Calu3 (cell line): ENCODE measurements around the gene MILR1. TPM values are rescaled to one million over a fixed set of nuclear protein-coding genes. Genes with fewer than 3 reads are reported as not detected.
"Not testable (repeated sequence)": the region's sequence is repeated elsewhere in the genome, so short reads cannot be mapped to it uniquely, and the experiment has no call there.

Experiments used
- BruUV-seq: library from RNA; stranded (reverse); fragments of 400-500 nt; replicated peaks from 2 replicates; lab custom pipeline; 2021; lab: Mats Ljungman, UMichigan
- CTCF ChIA-PET: fragments of 300-600 bp; sonication (Branson Sonifier 250); formaldehyde crosslinking; loops from one replicate; lab custom pipeline; 2022; ENCODE audit warnings: antibody characterized with exemption; lab: Charles Lee
- DNase-seq: peaks from one replicate; pipeline ENCODE4 v3.0.0; 2022
- H3K27ac Mint-ChIP-seq: one replicate; pipeline ENCODE4 v1.8.0; 2022; ENCODE audit warnings: mixed read lengths; ENCODE audit not compliant: unreplicated experiment
- H3K27me3 Mint-ChIP-seq: one replicate; pipeline ENCODE4 v1.8.0; 2022; ENCODE audit warnings: mixed read lengths; ENCODE audit not compliant: unreplicated experiment
- H3K36me3 Mint-ChIP-seq: one replicate; pipeline ENCODE4 v1.8.0; 2022; ENCODE audit warnings: mild to moderate bottlenecking, moderate library complexity, mixed read lengths; ENCODE audit not compliant: insufficient read depth, unreplicated experiment
- H3K4me1 Mint-ChIP-seq: one replicate; pipeline ENCODE4 v1.8.0; 2022; ENCODE audit warnings: mild to moderate bottlenecking, low read depth, mixed read lengths; ENCODE audit not compliant: unreplicated experiment
- H3K4me3 Mint-ChIP-seq: one replicate; pipeline ENCODE4 v1.8.0; 2022; ENCODE audit warnings: mild to moderate bottlenecking, low read depth, moderate library complexity, mixed read lengths; ENCODE audit not compliant: unreplicated experiment
- H3K9me3 Mint-ChIP-seq: one replicate; pipeline ENCODE4 v1.8.0; 2022; ENCODE audit warnings: low read depth, mixed read lengths; ENCODE audit not compliant: unreplicated experiment
- intact Hi-C: fragments of 100-400 bp; cut with micrococcal nuclease; formaldehyde crosslinking; loops from one replicate; pipeline ENCODE4 v1.10.0; 2022; ENCODE audit not compliant: unreplicated experiment
- total RNA-seq: library from RNA; stranded (reverse); gene quantifications from 2 replicates; pipeline ENCODE4 v1.2.3, GENCODE V29; 2022
- TF ChIP-seq, protein P1 (sequence below): fragments of 200-600 bp; IDR thresholded peaks from one replicate; pipeline ENCODE4 v1.8.0; 2022; ENCODE audit warnings: antibody characterized with exemption; ENCODE audit not compliant: unreplicated experiment

The MILR1 gene
- total RNA-seq, 1 experiment from 2014 or later: 7.6 TPM

- no peaks in the 10 kb centered on the region for H3K27me3 Mint-ChIP-seq
- intact Hi-C loops: no loop called here
- no peak for DNase-seq
- TF ChIP-seq, protein P1, sequence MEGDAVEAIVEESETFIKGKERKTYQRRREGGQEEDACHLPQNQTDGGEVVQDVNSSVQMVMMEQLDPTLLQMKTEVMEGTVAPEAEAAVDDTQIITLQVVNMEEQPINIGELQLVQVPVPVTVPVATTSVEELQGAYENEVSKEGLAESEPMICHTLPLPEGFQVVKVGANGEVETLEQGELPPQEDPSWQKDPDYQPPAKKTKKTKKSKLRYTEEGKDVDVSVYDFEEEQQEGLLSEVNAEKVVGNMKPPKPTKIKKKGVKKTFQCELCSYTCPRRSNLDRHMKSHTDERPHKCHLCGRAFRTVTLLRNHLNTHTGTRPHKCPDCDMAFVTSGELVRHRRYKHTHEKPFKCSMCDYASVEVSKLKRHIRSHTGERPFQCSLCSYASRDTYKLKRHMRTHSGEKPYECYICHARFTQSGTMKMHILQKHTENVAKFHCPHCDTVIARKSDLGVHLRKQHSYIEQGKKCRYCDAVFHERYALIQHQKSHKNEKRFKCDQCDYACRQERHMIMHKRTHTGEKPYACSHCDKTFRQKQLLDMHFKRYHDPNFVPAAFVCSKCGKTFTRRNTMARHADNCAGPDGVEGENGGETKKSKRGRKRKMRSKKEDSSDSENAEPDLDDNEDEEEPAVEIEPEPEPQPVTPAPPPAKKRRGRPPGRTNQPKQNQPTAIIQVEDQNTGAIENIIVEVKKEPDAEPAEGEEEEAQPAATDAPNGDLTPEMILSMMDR: no peak
- no TSS peak for BruUV-seq
- CTCF ChIA-PET: interaction anchor here (0.7 kb wide), 1 partner anchor 106 kb away, joined by 4 read pairs; no protein-coding TSS in a partner anchor
- H3K9me3 Mint-ChIP-seq: no peaks in the 10 kb centered on the region
- peaks cover 6% of the 10 kb centered on the region for H3K4me1 Mint-ChIP-seq
- no peak overlapping the region for H3K27ac Mint-ChIP-seq
- H3K36me3 Mint-ChIP-seq: no peaks in the 10 kb centered on the region
- no peak overlapping the region for H3K4me3 Mint-ChIP-seq
Measured at GRCh38 chr17:64424324-64424849, 24.5 kb upstream of the MILR1 start.

DNA sequence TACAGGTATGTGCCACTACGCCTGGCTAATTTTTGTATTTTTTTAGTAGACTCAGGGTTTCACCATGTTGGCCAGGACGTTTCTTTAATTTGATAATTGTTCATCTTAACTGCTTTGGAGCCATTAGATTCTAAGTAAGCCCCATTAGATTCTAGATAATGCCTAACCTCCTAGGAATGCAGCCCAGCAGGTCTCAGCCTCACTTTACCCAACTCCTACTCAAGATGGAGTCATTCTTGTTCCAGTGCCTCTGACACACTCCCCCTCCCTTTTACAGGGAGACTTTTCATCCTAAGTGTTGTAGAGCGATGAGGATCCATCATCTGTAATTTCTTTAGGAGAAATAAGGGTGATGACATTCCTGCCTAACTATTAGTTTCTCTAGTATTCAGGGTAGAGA is 23.7 kb upstream of the MILR1 start:
- Mint-ChIP-seq H3K9me3 (no peaks in the 10 kb centered on the region), H3K36me3 (no peaks in the 10 kb centered on the region), H3K27me3 (no peaks in the 10 kb centered on the region), H3K4me1 (peaks cover 6% of the 10 kb centered on the region), H3K27ac (no peak overlapping the region), H3K4me3 (no peak overlapping the region)
- no TSS peak for BruUV-seq
- TF ChIP-seq, protein P1: no peak
- no peak for DNase-seq
- intact Hi-C loops: no loop called here
- CTCF ChIA-PET: no interaction called here

DNA sequence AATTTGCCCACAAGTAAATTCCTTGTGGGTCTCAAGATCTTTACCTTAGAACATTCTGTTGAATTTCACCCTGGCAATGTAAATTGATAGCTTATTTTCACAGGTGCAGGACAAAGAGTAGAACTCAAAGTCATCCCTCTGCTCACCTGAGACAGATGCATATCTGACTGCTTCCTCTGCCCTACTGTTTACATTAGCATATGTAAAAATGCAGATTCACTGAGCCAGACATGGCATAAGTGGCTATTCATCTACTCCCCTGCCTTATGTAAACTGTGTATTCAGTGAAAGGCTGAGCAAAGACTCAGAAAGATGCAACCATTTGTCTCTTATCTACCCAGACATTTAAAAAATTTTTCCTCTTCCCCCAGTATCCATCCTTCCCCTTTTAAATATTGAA is 22.3 kb upstream of the MILR1 start:
- Mint-ChIP-seq H3K9me3 (no peaks in the 10 kb centered on the region), H3K36me3 (no peaks in the 10 kb centered on the region), H3K27me3 (no peaks in the 10 kb centered on the region), H3K27ac (no peak overlapping the region), H3K4me1 (peaks cover 6% of the 10 kb centered on the region), H3K4me3 (no peak overlapping the region)
- CTCF ChIA-PET: interaction anchor here (0.7 kb wide), 1 partner anchor 36 kb away, joined by 3 read pairs; no protein-coding TSS in a partner anchor
- intact Hi-C loops: no loop called here
- no TSS peak for BruUV-seq
- no peak for DNase-seq
- TF ChIP-seq, protein P1: no peak

- no peak for DNase-seq
Measured at GRCh38 chr17:64428406-64428805, 20.5 kb upstream of the MILR1 start.

DNA sequence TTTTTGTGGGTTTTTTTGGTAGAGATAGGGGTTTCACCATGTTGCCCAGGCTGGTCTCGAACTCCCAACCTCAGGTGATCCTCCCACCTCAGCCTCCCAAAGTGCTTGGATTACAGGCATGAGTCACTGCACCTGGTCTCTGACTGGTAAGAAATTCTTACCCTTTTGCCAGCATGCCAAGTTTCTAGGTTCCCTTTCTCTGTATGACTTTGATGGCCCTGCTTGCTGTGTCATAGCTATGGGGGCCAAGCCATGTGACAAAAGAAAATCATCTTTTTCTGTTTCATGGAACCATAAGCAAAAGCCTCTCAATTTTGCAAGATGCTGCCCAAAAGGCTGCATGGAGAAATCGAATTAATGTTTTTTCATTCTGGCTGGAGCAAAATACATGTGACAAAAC is 18.9 kb upstream of the MILR1 start:
- BruUV-seq, H3K4me1 Mint-ChIP-seq, H3K36me3 Mint-ChIP-seq, H3K4me3 Mint-ChIP-seq, DNase-seq, H3K27ac Mint-ChIP-seq, H3K9me3 Mint-ChIP-seq, H3K27me3 Mint-ChIP-seq, intact Hi-C loops: not testable (repeated sequence)
- CTCF ChIA-PET: interaction anchor here (0.7 kb wide), 1 partner anchor 215 kb away, joined by 3 read pairs; no protein-coding TSS in a partner anchor

More at GRCh38 chr17:64428406-64428805, 20.5 kb upstream of the MILR1 start:
- Mint-ChIP-seq H3K4me3 (no peak overlapping the region), H3K27ac (no peak overlapping the region), H3K27me3 (no peaks in the 10 kb centered on the region), H3K36me3 (no peaks in the 10 kb centered on the region), H3K9me3 (no peaks in the 10 kb centered on the region), H3K4me1 (peaks cover 6% of the 10 kb centered on the region)
- BruUV-seq: no TSS peak
- CTCF ChIA-PET: no interaction called here
- intact Hi-C loops: no loop called here
- TF ChIP-seq, protein P1: no peak
